ENCODE data around the gene FUT7.

FUT7 gene

DNA sequence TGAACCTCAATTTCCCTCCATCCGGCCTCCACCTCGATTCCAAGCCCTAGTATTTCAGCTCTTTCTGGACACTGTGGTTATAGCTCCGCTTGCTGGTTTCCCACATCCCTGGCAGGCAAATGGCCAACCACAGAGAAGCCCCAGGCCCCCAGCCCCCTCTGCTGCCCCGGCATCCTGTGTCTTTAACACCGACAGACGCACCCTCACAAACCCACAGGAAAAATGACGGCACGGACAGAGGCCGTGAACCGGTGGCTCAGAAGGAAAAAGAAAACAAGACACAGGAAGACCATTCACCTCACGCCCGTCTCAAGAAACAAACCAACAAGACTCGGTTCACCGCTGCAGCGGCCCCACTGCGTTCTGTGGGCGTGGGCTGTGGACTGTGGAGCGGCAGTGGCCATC, 34.1 kb downstream of the FUT7 start:
- no peak for TF ChIP-seq CTCF (IDR thresholded peaks at IDR 0.05; ENCODE audit: low read depth, low read length)
- H3K4me3 ChIP-seq (ENCODE audit: low read depth, low read length) = no peak overlapping the region

GRCh38 chr9:136997371-136997770, 34.5 kb downstream of the FUT7 start:
- no peak for TF ChIP-seq CTCF (IDR thresholded peaks at IDR 0.05; ENCODE audit: low read depth, low read length)
- no peak overlapping the region for H3K4me3 ChIP-seq (ENCODE audit: low read depth, low read length)

GRCh38 chr9:136996361-136997292, 35.3 kb downstream of the FUT7 start, which contains the start of gene CLIC3:
Gene CLIC3, minus strand, starts transcription at chr9:136996568. Its CDS starts 25 bp downstream, at chr9:136996543.
- TF ChIP-seq CTCF (IDR thresholded peaks at IDR 0.05; ENCODE audit: low read depth, low read length) = no peak
- H3K4me3 ChIP-seq (ENCODE audit: low read depth, low read length) = no peak within 1 kb of the TSS

DNA sequence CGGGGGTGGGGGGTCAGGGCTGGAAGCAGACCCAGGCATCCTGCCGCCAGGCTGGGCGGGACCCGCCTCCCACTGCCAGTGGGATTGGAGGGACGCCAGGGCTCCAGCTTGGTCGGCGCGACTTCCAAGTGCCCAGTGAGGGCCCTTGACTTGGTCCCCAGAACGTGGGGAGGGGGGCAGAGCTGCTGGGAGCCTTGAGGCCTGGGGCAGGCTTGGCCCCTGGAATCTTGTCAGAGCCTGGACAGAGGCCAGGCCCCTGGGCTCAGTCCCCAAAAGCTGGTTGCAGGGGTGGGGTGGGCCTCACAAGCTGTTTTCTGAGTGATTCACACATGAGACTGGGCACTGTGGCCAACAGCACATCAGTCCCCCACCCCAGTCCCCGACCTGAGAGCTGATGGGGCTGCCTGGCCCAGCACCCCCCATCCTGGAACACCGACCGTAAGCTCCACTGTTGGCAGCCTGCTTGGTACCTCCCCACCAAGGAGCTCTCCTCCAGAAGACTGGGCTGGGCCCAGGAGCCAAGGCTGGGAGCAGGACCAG, 36.0 kb downstream of the FUT7 start:
- no peak overlapping the region for H3K4me3 ChIP-seq (ENCODE audit: low read depth, low read length)
- no peak for TF ChIP-seq CTCF (IDR thresholded peaks at IDR 0.05; ENCODE audit: low read depth, low read length)

DNA sequence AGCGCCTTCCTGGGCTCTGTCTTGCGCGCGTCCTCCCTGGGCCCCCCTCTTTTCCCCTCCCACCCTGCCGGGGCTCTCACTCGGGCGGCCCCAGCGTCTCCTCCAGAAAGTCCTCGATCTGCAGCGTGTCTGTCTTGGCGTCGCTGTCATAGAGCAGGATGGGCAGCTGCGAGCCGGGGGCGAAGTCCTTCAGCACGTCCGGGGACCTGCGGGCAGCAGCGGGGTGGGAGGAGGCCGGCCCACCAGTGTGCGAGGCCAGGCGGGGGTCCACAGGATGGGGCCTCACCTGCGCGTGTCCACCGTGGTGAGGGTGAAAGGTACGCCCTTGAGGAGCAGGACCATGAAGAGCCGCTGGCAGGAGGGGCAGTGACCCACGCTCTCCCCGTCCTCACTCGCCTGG, 36.5 kb downstream of the FUT7 start:
- no peak for TF ChIP-seq CTCF (IDR thresholded peaks at IDR 0.05; ENCODE audit: low read depth, low read length)
- H3K4me3 ChIP-seq (ENCODE audit: low read depth, low read length) = no peak overlapping the region

DNA sequence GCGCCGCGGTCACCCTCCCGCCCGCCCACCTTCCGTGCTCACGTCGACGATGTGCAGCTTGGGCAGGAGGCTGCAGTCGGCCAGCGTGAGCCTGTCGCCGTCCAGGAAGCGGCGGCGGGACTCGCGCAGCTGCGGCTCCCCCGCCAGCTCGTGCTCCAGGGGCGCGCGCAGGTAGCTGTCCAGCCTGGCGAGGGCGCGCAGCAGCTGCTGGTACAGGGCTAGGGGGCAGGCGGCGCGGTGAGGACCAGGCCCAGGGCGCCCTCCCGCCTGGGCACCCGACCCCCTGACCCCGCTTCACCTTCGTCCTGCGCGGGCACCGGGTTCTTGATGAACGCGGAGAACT, 37.0 kb downstream of the FUT7 start:
- no peak for TF ChIP-seq CTCF (IDR thresholded peaks at IDR 0.05; ENCODE audit: low read depth, low read length)
- H3K4me3 ChIP-seq (ENCODE audit: low read depth, low read length) = no peak overlapping the region

DNA sequence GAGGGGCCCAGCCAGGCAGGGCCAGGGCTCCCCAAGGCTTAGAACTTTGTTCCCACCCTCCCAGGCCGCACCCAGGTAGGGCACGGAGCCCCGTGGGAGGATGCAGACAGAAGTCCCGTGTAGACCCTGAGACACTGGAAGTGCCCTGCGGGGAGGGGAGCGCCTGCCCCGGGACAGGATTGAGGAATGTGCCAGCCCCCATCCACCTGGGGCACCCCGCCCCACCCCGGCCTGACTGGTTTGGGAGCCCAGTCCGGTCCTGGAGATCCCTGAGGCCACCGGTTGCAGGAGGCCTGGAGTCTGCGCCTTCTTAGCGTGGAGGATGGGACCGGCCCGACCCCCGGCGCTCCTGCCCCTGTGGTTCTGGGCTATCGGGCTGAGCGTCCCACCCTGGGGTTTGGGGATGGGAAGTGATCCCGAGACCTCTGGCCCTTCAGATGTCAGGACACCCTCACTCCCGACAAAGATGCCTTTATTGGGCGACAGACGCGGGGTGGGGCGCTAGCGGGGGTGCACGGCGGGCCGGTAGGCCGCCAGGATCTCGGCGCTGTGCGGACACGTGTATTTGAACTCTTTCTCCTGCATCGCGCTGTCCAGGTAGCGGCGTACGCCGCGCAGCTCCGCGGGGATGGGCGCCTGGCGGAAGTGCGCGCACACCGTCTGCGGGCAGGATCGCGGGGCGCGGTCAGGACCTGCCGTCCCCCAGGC, 37.6 kb downstream of the FUT7 start:
- no peak for TF ChIP-seq CTCF (IDR thresholded peaks at IDR 0.05; ENCODE audit: low read depth, low read length)
- H3K4me3 ChIP-seq (ENCODE audit: low read depth, low read length) = no peak overlapping the region

Measured in WI38 (cell line).